NCI-H510A treated with DMSO at 0.1 percent for 48 hours (cell line): ENCODE data around the gene MSRB1.
"Not testable (repeated sequence)": the region's sequence is repeated elsewhere in the genome, so short reads cannot be mapped to it uniquely, and the experiment has no call there.

Source experiments
- DNase-seq: peaks from one replicate; lab custom pipeline; 2025; lab: John Stamatoyannopoulos, UW

MSRB1 gene

DNA sequence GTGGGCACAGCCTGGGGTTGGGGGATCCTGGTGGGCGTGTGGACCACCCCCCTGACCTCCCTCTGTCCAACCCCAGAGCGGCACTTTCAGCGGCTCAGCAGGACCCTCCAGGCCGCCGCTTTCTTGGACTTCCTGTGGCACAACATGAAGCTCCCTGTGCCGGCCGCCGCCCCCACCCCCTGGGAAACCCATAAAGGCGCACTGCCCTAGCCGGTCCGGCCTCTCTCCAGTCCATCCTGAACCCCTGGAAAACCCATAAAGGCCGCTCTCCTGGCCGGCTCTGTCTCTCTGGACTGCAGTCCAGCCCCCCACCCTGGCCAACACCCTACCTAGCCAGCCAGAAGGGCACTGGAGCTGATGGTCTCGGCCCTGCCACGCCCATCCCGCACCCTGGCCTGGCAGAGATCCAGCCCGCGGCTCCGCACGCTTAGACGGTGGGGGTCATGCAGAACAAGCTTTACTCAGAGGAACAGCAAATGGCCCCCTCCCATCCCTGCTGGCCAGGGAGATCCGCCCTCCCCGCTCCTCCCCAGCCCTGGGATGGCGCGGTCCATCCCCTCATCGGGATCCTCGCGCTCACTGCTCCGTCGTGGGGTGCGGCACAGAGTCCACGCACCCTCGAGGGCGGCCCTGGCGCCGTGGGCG, 35.6 kb upstream of the MSRB1 start:
- no peak for DNase-seq

DNA sequence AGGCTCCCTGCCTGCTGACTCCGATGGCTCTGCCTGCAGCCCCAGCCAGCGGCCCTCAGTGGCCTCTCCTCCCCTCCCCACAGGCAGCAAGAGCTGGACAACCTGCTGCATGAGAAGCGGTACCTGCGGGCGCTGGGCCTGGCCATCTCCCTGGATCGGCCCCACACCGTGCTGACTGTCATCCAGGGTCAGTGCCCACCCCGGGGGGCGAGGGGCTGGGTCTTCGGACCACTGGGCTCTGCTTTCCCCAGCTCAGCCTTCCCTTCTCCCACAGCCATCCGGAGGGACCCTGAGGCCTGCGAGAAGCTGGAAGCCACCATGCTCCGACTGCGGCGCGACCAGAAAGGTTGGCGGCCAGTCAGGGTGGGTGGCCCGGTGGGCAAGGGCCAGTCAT, 34.9 kb upstream of the MSRB1 start:
- no peak for DNase-seq

DNA sequence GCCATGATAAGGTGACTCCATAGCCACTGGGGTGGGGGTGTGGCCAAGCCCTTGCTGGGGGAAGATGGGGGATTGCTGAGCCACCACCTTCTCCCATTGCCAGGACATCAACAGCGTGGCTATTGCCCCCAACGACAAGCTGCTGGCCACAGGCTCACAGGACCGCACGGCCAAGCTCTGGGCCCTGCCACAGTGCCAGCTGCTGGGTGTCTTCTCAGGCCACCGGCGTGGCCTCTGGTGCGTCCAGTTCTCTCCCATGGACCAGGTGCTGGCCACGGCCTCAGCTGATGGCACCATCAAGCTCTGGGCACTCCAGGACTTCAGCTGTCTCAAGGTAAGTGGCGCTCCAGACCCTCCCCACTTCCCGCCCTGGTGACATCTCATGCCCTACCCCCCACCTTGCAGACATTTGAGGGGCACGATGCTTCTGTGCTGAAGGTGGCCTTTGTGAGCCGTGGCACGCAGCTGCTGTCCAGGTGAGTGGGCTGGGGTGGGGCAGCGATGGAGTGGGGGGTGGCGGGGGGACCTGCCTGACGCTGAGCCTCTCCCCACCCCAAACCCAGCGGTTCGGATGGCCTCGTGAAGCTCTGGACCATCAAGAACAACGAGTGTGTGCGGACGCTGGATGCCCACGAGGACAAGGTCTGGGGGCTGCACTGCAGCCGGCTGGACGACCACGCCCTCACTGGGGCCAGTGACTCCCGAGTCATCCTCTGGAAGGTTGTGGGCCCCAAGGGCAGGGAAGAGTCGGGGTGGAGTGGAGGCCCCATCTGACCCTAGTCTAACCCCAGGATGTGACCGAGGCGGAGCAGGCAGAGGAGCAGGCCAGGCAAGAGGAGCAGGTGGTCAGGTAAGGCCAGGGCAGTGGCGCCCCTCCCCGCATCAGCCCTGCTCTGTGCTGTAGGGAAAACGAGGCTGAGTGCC, 34.2 kb upstream of the MSRB1 start:
- no peak for DNase-seq

DNA sequence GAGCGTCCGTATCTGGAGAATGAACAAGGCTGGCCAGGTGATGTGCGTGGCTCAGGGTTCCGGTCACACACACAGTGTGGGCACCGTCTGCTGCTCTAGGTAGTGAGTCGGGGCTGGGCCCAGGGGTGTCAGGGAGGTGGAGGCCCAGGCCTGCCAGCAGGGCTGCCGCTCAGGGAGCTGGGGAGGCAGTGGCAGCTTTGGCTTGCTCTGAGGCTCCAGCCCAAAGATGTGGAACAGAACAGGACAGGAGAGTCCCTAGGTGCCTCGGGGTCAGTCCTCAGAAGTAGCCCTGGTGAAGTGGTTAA, 33.2 kb upstream of the MSRB1 start:
- DNase-seq = no peak

DNA sequence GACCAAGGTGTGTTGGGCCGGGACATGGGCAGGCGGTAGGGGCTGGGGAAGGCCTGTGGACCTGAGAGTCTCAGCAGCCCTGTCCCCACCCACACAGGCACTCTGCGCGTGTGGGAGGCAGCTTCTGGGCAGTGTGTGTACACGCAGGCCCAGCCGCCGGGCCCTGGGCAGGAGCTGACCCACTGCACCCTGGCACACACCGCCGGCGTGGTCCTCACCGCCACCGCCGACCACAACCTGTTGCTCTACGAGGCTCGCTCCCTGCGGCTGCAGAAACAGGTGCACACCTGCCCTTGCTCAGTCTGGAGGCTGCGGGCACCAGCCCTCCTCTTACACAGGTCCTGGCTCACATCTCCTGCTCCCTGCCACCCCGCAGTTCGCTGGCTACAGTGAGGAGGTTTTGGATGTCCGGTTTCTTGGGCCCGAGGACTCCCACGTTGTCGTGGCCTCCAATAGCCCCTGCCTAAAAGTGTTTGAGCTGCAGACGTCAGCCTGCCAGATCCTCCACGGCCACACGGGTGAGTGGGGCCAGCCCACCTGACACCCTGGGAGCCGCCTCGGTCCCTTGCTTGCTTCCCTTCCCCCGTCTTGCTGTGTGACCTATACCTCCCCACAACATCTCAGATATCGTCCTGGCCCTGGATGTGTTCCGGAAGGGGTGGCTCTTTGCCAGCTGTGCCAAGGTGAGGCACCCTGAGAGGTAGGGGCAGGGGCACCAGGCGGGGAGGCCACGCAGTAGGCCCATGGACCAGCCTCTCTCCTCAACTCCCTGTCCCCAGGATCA, 32.6 kb upstream of the MSRB1 start:
- no peak for DNase-seq

DNA sequence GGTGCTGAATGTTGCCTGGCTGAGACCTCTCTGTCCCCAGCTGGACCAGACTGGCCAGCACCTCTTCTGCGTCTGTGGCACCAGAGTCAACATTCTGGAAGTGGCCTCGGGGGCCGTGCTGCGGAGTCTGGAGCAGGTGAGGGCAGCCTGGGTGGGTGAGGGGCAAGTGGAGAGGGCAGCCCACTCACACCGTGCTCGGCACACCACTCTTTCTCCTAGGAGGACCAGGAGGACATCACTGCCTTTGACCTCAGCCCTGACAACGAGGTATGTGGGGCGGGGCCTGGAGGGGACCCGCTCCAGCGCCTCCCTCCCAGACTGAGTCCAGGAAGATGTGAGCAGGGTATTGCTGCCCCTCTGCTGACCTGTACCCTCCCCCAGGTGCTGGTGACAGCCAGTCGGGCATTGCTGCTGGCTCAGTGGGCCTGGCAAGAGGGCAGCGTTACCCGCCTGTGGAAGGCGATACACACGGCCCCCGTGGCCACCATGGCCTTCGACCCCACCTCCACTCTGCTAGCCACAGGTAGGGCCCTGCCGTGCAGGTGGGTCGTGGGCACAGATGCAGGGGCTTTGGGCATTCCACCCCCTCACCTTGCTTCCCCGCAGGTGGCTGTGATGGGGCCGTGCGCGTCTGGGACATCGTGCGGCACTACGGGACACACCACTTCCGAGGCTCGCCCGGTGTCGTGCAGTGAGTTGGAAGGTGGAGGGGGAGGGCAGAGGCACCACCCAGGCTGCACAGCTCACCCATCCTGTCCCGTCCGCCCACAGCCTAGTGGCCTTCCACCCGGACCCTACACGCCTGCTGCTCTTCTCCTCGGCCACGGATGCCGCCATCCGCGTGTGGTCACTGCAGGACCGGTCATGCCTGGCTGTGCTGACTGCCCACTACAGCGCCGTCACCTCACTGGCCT, 31.4 kb upstream of the MSRB1 start:
- DNase-seq = no peak

DNA sequence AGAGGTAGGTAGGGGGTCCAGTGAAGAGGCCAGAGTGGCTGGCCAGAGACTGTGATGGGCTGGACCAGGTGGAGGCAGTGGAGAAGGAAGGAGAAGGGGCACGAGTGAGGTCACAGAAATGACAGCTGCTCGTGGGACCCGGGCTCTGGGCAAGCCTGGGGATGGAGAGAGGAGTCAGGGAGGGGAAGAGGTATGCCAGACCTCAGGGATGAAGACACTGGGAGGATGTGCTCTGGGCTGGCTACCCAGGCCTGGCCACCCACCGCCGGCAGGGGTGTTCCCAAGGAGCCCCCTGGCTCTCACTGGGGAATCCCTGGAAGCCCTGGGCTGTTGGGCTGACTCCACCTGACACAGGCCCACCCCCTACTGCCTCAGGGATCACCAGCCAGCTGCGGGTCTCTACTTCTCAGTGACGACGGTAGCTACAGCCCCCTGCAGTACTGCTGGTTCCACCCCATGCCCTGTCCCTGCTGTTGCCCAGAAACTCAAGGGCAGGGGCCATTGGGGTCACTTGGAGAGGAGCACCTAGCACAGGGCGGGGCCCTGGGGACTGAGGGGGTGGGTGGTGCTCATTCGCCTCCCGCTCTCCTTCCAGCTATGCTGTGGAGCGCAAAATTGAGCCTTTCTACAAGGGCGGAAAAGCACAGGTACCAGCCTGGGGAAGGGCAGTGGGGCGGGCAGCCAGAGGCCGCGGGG, 30.6 kb upstream of the MSRB1 start:
- no peak for DNase-seq

DNA sequence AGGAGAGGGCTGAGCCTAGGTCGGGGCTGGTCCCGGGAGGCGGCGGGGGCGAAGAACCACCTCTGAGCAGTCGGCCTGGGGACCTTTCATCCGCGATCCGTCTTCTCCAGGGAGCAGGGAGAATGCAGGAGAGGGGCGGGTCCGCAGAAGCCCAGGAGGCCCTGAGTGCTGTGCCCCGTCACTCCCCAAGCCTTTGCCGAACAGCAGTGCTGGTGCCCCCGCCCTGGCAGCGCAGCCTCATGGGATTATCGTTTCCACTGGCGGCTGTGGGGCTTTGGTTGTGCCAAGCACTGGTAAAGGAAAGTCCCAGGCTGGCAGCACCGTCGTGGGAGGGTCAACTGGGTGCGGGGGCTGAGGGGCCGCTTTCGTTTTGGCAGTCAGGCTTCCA, 29.5 kb upstream of the MSRB1 start:
- DNase-seq = no peak

DNA sequence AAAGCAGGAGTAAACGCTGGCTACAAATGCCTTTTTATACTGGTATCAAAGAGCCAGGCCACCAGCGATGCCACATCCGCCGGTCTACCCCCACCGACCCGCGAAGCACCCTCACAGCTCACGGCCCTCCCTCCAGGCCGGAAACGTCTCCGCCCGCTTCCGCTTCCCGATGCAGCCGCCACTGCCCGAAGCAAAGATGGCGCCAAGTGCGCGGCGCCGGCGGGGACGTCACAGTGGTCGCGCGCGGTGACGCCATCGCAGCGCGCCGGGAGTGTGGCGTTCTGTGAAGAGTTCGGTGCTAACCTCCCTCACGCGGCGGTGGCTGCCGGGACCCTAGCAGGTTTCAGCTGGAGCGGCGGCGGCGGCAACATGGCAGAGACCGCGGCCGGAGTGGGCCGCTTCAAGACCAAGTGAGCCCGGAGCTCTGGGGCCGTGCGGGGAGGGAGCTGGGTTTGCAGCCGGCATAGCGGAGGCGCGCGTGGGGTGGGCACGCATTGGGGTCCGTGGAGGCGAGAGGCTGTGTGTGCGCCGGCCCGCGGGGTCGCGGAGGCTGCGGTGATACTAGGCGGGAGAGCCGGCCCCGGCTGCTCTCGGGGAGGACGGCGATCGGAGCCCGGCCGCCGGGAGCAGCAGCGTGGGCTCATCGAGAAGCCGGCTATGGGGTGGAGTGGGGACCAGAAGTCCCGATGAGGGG, 28.9 kb upstream of the MSRB1 start, which contains the start of gene TBL3:
Gene TBL3 (plus strand): TSS at position 258 of the 694 bp plus-strand sequence. CDS start 112 bp downstream, at position 370.
- DNase-seq = peak; percentile 63

DNA sequence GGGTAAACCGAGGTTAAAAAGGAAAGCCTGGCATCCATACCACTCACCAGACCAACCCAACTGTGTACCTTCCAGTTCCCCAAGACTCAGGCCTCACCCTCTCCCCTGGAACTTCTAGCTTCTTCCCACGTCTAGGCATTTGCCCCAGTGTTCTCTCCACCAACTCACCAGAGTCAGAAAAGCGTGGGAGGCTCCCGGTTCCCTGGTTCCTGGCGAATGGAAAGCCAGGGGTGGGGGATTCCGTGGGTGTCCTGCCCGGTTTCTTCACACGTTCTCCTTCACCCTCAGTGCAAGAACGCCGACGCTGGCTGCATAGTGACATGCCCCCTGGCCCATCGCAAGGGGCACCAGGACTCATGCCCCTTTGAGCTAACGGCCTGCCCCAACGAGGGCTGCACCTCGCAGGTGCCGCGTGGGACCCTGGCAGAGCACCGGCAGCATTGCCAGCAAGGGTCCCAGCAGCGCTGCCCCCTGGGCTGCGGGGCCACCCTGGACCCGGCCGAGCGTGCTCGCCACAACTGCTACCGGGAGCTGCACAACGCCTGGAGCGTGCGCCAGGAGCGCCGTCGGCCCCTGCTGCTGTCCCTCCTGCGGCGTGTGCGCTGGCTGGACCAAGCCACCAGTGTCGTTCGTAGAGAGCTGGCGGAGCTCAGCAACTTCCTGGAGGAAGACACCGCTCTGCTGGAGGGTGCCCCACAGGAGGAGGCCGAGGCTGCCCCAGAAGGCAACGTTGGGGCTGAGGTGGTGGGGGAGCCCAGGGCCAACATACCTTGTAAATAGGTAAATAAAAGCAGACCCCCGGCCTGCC, 25.4 kb upstream of the MSRB1 start:
- no peak for DNase-seq

DNA sequence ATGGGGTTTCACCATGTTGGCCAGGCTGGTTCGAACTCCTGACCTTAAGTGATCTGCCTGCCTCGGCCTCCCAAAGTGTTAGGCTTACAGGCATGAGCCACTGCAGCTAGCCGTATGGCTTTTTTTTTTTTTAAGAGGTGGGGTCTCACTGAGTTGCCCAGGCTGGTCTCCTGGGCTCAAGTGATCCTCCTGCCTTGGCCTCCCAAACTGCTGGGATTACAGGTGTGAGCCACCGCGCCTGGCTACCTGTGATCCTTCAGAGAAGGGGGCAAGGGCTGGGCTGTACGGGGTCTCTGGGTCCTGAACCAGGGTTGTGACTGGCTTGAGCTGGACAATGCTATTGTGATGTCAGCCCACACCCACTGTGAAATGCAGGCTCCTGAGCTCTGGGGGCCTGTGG, 23.5 kb upstream of the MSRB1 start, which contains the start of gene RNF151:
Gene RNF151 (plus strand): TSS at position 397 of the 400 bp plus-strand sequence. CDS start 26 bp downstream, outside the sequence.
- no peak for DNase-seq

DNA sequence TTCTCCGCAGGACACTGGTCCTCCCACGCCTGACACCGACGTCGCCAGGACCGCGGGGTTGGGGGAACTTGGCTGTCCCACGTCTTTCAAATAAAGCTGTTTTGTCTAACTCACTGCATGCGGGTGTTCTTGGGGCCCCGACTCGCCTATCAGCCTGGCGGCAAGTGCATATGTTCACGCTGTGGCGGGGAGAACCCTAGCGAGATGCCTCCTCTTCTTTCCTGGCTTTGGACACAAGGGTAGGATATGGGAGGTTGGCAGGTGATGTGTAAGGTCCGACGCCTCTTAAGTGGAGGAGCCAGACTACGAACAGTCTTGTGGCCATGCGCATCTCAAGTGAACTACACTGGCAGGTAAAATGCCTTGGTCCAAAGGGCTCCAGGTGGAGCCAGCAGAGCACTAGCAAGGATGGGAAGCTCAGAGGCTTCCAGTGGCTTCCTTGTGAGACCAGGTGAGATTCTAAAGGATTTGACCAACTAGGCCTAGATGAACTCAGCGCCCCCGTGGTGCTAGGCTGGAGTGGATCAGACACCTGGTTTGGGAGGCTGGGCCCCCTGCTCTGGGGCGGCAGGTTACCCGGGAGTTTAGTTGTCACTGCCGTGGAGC, 22.5 kb upstream of the MSRB1 start:
- no peak for DNase-seq

DNA sequence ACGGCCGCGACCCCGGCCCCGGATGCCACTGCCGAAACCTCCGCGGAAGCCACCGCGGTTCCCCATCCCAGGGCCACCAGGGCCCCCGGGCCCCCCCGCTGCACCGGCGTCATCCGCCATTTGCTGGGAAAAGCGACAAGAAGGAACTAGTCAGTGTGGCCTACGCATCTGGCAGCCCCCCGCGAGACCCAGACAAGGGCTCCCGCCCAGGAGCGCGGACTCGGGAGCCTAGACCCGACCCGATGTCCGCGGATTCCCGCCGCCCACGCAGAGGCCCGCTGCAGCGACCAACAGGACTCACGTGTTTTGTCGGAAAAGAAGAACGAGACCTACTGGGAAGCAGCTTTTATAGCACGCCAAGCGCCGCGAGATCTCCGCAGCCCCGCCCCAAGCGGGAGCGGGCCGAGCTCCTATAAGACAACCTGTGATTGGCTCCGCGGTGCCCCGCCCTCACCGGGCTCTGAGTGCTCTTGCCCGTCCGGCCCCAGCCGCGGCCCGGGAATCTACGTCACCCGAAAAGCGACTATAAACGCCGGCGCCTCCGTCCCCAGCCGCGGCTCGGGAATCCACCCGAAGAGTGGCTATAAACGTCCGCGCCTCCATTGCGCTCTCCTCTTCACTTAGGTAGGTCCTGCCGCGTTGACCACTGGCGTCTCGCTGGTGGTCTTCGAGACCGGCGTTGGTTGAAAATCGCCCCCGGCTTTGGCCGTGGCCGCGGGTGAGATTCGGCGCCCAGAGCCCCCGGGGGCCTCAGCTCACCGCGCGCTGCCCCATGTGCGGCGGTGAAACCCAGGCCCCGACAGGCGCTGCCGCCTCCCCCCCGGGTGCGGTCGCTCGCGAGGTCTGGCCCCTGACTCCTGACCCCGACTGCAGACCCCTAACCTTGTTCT, 21.8 kb upstream of the MSRB1 start, which contains the start of gene RPS2:
Gene RPS2 (minus strand): TSS at position 321 of the 890 bp plus-strand sequence. CDS start 201 bp downstream, at position 120.
- DNase-seq = peak; percentile 92

DNA sequence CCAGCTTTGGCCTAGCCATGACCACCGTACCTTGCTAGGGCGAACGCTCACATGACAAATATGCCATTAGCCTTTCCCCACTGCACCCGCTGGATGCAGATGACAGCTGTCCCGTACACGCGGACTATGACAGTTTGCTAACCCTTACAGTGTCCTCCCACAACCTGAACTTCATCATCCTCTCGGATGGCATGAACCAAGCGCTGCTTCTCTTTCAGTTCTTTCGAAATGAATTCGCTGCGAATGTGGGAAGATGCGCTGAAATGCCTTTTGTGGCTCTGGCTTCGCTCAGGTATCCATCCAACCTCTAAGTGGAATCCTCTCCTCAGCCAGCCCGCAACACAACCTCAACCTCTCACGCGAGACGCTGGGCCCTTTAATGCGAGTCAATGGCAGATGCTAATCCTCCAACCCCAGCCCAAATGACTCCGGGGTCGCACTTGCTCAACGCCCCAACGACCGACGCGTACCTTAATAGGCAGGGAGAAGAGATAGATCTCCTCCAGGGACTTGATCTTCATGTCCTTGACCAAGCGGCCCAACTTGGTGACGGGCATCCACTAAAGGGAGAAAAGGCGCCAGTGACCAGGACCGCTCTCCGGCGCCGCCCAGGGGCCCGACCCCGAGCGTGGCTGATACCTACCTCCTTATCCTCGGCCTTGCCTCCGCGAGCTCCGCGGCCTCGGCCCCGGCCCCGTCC, 21.0 kb upstream of the MSRB1 start:
- DNase-seq = no peak

DNA sequence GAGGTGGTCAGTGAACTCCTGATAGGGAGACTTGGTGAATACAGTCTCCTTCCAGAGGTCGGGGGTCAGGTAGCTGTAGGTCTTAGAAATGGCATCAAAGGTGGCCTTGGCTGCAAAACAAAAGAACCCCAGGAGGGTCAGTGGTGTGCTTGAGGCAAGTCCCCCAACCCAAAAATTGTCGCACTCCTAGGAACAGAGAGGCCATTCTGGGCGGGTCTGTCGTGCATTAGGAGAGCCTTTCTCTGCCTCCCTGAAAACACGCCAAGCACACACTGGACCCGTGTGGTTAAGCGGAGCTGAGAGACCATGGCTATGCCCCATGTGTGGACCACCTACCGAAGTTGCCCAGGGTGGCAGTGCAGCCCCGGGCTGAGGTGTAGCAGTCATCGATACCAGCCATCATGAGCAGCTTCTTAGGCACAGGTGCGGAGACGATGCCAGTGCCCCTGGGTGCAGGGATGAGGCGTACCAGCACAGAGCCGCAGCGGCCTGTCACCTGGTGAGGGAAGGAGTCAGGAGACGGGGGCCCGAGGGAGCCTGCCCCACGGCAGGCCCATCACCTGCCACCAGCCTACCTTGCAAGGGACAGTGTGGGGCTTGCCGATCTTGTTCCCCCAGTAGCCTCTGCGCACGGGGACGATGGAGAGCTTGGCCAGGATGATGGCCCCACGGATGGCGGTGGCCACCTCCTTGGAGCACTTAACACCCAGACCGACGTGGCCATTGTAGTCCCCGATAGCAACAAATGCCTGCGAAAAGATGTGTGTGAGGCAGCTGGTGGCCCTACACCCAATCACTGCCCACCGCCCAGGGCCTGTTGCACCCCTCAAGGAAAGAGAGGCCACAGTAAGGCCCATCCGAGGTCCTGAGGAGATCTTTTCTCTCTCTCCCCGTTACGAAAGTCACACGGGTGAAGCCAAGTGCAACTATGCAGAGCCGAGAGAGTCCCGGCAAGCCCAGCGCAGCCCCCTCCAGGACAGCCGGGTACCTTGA, 19.5 kb upstream of the MSRB1 start:
- not testable (repeated sequence) for DNase-seq

DNA sequence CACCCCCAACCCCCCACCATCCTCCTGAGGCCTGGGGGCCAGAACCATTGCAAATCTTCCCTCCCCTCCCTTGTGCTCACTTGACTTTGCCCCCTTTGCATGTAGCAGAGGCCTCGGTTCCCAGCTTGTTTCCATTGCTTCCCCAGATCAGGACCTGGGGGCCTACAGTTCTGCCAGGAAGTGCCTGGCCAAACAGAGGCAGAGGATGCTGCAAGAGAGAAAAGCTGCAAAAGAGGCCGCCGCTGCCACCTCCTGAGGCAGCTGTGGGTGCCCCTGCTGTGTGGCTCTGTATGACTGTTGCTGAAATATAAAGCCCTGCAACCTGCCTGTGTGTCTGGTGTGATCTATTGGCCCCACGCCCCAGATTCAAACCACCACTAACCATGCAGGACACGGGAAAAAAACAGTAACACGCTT, 18.7 kb upstream of the MSRB1 start:
- no peak for DNase-seq
